Heart left ventricle (tissue), 16 donors: ENCODE data around the gene PPP1R7. TPM values are rescaled to one million over a fixed set of nuclear protein-coding genes. Genes with fewer than 3 reads are reported as not detected.

ENCODE experiments used
- ATAC-seq, 4 donors: fragments of 200-7000 bp; cut with Tn5 transposase; one replicate each; pipeline ENCODE4 v1.9.1; 2020 to 2022; ENCODE audit warnings: moderate library complexity in 4 of 4, mild to moderate bottlenecking in 3 of 4, moderate number of reproducible peaks in 1 of 4
- DNase-seq, 5 donors: peaks; one replicate each; pipeline ENCODE4 v3.0.0-alpha.2; 2020
- H3K27ac ChIP-seq, 12 donors: fragments of 200-600 bp; sonication (generic) in 4 of 12; one replicate each; pipeline versions ENCODE4 v1.5.0 to v1.8.0; 2016 to 2022; ENCODE audit warnings: mild to moderate bottlenecking in 2 of 12
- H3K27me3 ChIP-seq, 9 donors: fragments of 200-600 bp; sonication (generic) in 2 of 9; one replicate each; pipeline versions ENCODE4 v1.5.1 to v1.8.0; 2016 to 2022; ENCODE audit warnings: mild to moderate bottlenecking in 3 of 9
- H3K36me3 ChIP-seq, 9 donors: fragments of 200-600 bp; sonication (generic) in 2 of 9; one replicate each; pipeline versions ENCODE4 v1.5.0 to v1.8.0; 2018 to 2022; ENCODE audit warnings: mild to moderate bottlenecking in 2 of 9
- H3K4me1 ChIP-seq, 12 donors: fragments of 200-600 bp; sonication (generic) in 4 of 12; one replicate each; pipeline versions ENCODE4 v1.5.0 to v1.8.0; 2016 to 2022; ENCODE audit warnings: mild to moderate bottlenecking in 3 of 12
- H3K4me3 ChIP-seq, 12 donors: fragments of 200-600 bp; sonication (generic) in 4 of 12; one replicate each; pipeline versions ENCODE4 v1.5.0 to v1.8.0; 2017 to 2022; ENCODE audit warnings: mild to moderate bottlenecking in 9 of 12, moderate library complexity in 4 of 12
- H3K9me3 ChIP-seq, 12 donors: fragments of 200-600 bp; sonication (generic) in 4 of 12; one replicate each; pipeline versions ENCODE4 v1.5.0 to v1.8.0; 2016 to 2022; ENCODE audit warnings: mild to moderate bottlenecking in 1 of 12
- CTCF ChIP-seq, 12 donors: fragments of 200-600 bp; sonication (generic) in 4 of 12; IDR thresholded peaks; one replicate each; pipeline versions ENCODE4 v1.5.0 to v1.8.0; 2018 to 2022; ENCODE audit warnings: antibody characterized with exemption in 12 of 12, mild to moderate bottlenecking in 5 of 12
- POLR2A ChIP-seq, 2 donors: fragments of 450-650 bp; IDR thresholded peaks; one replicate each; pipeline ENCODE4 v1.6.1; 2017; ENCODE audit warnings: antibody characterized with exemption in 2 of 2, mild to moderate bottlenecking in 2 of 2, moderate library complexity in 2 of 2
- WGBS, 4 donors: extraction: QIAGEN DNeasy Blood & Tissue Kit in 2 of 4; methylation state at CpG; one replicate each; pipeline versions ENCODE4 v1.1.5 to v1.1.7; 2013 to 2018; 5-methylcytosine and 5-hydroxymethylcytosine counted together
- intact Hi-C, 10 donors: fragments of 100-400 bp; cut with DNase I; formaldehyde crosslinking; loops; one replicate each; pipeline versions ENCODE4 v1.11.1 to v1.14.2; 2022
- polyA plus RNA-seq, 2 donors: library from polyadenylated mRNA; stranded (reverse); fragments of 200-250 nt; gene quantifications; one replicate each; pipeline ENCODE4 v1.2.3, GENCODE V29; 2013
- total RNA-seq, 9 donors: library from RNA; depleted of rRNA in 2 of 9; stranded (reverse); fragments of >200 nt in 2 of 9; fragmentation: NEBNext Ultra II Directional in 3 of 9; extraction: Animal tissue kit (Norgen Biotek cat#: 25700) in 3 of 9; gene quantifications; one replicate each; pipeline versions ENCODE4 v1.1.0 to v1.2.4, GENCODE V29; 2016 to 2023
- donor health status: ischemic (EF 13 %, LVEDD 7.1; RV severe dilation, severe dysfunction).
- donor health status: healthy with polysubstance abuse.
- donor health status: DM: no; HTN: yes; CAD: no.
- donor health status: DM: no; HTN: no; CAD: no.
- donor health status: ischemic (EF 25% LVEDD 6.9; RV normal size, moderate dysfunction).
- donor health status: ischemic (EF 25% LVEDD 5.7; RV mildly dilated, moderate dysfunction).
- donor health status: healthy.
- donor health status: DM: yes; HTN: yes; CAD: no.
- donor health status: ischemic (EF 35%, LVEDD 5.7; RV mildly dilated, moderate dysfunction).
- donor health status: nonischemic (EF 11% LVEDD 7.7; RV severe dilation, severe dysfunction).
- donor health status: DM: yes; HTN: yes; CAD: no.
- donor health status: PGD.
- donor health status: ischemic (EF 29% LVEDD 5.4; RV normal size, mild dysfunction).
- donor health status: nonischemic (EF 23%, LVEDD 6.1; RV moderate dilation, normal function).

Gene PPP1R7
- total and polyA plus RNA-seq, 11 donors: 66.7 to 110 (median 79.8) TPM

GRCh38 chr2:241154915-241155314 is 4.6 kb downstream of the PPP1R7 start:
- intact Hi-C loops: loop anchor here in 2 of 10 donors (5.0 to 10.0 kb wide), 3 partner anchors 57 to 480 kb away; partner anchors contain the start of genes ATG4B (in 1 of the 2) and THAP4 (in 1 of the 2)

GRCh38 chr2:241155936-241156335 is 5.7 kb downstream of the PPP1R7 start:
- 52 to 80% (median 74%) methylated on average over 1 of the region's 1 CpG for WGBS, 4 donors
- ATAC-seq (no peak), DNase-seq (no peak)
- Histone ChIP-seq H3K4me1 (peaks cover 0 to 10% (median 6%) of the 10 kb centered on the region in 12 donors), H3K36me3 (peaks cover 0 to 67% (median 55%) of the 10 kb centered on the region in 9 donors), H3K27me3 (no peaks in the 10 kb centered on the region), H3K27ac (no peak overlapping the region), H3K9me3 (no peaks in the 10 kb centered on the region), H3K4me3 (no peak overlapping the region)
- intact Hi-C loops: loop anchor here in 1 of 10 donors (10.0 kb wide), 1 partner anchor 479 kb away; the partner anchor contains the start of genes ATG4B and THAP4
- no peak for TF ChIP-seq CTCF (IDR thresholded peaks at IDR 0.05)
- no peak for TF ChIP-seq POLR2A (IDR thresholded peaks at IDR 0.05)

More at GRCh38 chr2:241154915-241155314, 4.6 kb downstream of the PPP1R7 start:
- H3K4me1 ChIP-seq: peaks cover 0 to 12% (median 9%) of the 10 kb centered on the region in 12 donors
- no peak overlapping the region for H3K4me3 ChIP-seq
- H3K27me3 ChIP-seq: no peaks in the 10 kb centered on the region
- H3K36me3 ChIP-seq: peaks cover 0 to 60% (median 47%) of the 10 kb centered on the region in 9 donors
- H3K9me3 ChIP-seq: no peaks in the 10 kb centered on the region
- DNase-seq (no peak), ATAC-seq (no peak)
- TF ChIP-seq POLR2A (IDR thresholded peaks at IDR 0.05) (no peak), CTCF (IDR thresholded peaks at IDR 0.05) (no peak)
- H3K27ac ChIP-seq: no peak overlapping the region
- whole genome bisulfite sequencing, 4 donors: 90 to 95% (median 92%) methylated on average over 4 of the region's 4 CpGs

GRCh38 chr2:241156971-241157441 is 6.7 kb downstream of the PPP1R7 start:
- no peak for DNase-seq
- TF ChIP-seq POLR2A (IDR thresholded peaks at IDR 0.05) (no peak), CTCF (IDR thresholded peaks at IDR 0.05) (no peak)
- Histone ChIP-seq H3K36me3 (peaks cover 0 to 67% (median 55%) of the 10 kb centered on the region in 9 donors), H3K4me3 (no peak overlapping the region), H3K27ac (no peak overlapping the region), H3K4me1 (peaks cover 0 to 8% (median 8%) of the 10 kb centered on the region in 12 donors), H3K9me3 (no peaks in the 10 kb centered on the region), H3K27me3 (no peaks in the 10 kb centered on the region)
- WGBS, 4 donors: 54 to 72% (median 67%) methylated on average over 5 of the region's 5 CpGs
- ATAC-seq: no peak
- intact Hi-C loops: loop anchor here in 1 of 10 donors (10.0 kb wide), 1 partner anchor 478 kb away; the partner anchor contains the start of genes ATG4B and THAP4

- TF ChIP-seq CTCF (IDR thresholded peaks at IDR 0.05) (no peak), POLR2A (IDR thresholded peaks at IDR 0.05) (no peak)
- H3K4me1 ChIP-seq: peaks cover 0 to 18% (median 17%) of the 10 kb centered on the region in 12 donors
- DNase-seq: no peak
- no peak for ATAC-seq
- H3K27ac ChIP-seq: no peak overlapping the region
- intact Hi-C loops: loop anchor here in 1 of 10 donors (10.0 kb wide), 1 partner anchor 477 kb away; the partner anchor contains the start of genes ATG4B and THAP4
- whole genome bisulfite sequencing, 4 donors: 92 to 94% (median 93%) methylated on average over 9 of the region's 9 CpGs
- no peaks in the 10 kb centered on the region for H3K27me3 ChIP-seq
- H3K4me3 ChIP-seq: no peak overlapping the region
- peaks cover 0 to 67% (median 56%) of the 10 kb centered on the region in 9 donors for H3K36me3 ChIP-seq
- H3K9me3 ChIP-seq: no peaks in the 10 kb centered on the region
Measured at GRCh38 chr2:241157841-241158545, 7.7 kb downstream of the PPP1R7 start.
